ENCODE measurements around the gene MST1.

DNA sequence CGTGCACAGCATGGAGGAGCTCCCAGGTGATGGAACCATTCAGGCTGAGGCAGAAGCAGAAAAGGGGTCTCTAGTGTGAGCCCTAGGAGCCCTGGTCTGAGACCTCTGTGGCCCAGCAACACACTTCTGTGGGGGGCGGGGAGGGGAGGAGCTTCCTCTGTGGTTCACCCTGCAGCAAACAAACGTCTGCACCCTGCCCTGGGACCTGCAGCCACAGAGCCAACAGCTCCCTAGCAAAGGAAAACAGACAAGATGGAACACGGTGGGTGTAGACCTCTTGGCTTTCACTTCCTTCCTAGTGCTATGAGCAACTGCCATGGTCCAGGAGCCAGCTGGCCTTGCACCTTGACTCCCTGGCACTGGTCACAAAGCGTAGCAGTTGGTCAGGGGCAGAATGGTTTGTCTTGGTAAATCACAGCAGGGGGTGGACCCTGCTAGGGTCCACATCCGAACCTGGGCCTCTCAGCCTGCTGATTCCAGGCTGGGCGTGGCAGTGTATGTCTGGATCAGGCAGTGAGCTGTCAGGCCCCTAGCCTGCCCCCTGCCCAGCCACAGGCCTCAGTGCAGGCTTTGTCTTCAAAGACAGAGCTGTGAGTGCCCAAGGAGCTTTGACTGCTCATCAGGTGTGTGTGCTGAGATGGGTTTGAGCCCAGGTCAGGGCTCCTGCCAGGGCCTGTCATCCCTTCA, 23.5 kb upstream of the MST1 start:
- TF ChIP-seq, protein P1, sequence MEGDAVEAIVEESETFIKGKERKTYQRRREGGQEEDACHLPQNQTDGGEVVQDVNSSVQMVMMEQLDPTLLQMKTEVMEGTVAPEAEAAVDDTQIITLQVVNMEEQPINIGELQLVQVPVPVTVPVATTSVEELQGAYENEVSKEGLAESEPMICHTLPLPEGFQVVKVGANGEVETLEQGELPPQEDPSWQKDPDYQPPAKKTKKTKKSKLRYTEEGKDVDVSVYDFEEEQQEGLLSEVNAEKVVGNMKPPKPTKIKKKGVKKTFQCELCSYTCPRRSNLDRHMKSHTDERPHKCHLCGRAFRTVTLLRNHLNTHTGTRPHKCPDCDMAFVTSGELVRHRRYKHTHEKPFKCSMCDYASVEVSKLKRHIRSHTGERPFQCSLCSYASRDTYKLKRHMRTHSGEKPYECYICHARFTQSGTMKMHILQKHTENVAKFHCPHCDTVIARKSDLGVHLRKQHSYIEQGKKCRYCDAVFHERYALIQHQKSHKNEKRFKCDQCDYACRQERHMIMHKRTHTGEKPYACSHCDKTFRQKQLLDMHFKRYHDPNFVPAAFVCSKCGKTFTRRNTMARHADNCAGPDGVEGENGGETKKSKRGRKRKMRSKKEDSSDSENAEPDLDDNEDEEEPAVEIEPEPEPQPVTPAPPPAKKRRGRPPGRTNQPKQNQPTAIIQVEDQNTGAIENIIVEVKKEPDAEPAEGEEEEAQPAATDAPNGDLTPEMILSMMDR (IDR thresholded peaks at IDR 0.05) = no peak
- TF ChIP-seq POLR2A (IDR thresholded peaks at IDR 0.05) = no peak

Data from adrenal gland (tissue), 5 donors.